ENCODE measurements around the gene STARD10. TPM values are rescaled to one million over a fixed set of nuclear protein-coding genes. Genes with fewer than 3 reads are reported as not detected.

Gene STARD10
- total and polyA plus RNA-seq, 9 of the 15 experiments (the other 6 are each of a cell fraction or from before 2014, with no cell fraction given), result 0.15 to 52.9 (median 32.3) TPM

- no peak overlapping the region for H3K27ac ChIP-seq (ENCODE audit: extremely low read depth, low read depth, low read length)
- peaks cover 12% of the 10 kb centered on the region; the same call in 2 of the 3 replicates for H3K79me2 ChIP-seq (ENCODE audit: control insufficient read depth, insufficient read depth, low read length)
- 0 out of 3 replicates have a peak, but pooled peaks cover 6% of the 10 kb centered on the region for H3K36me3 ChIP-seq (ENCODE audit: control insufficient read depth, insufficient read depth, low read length)
- no peaks in the 10 kb centered on the region for H3K9me1 ChIP-seq (ENCODE audit: control insufficient read depth, insufficient read depth, low read length)
- ChIA-PET POLR2A (interaction anchor here (0.7 to 1.5 kb wide), 2 partner anchors 11 to 41 kb away, joined by 3 to 8 read pairs; partner anchors contain the start of gene STARD10), CTCF (ENCODE audit: low intra/inter-chr PET ratio) (no interaction called here)
- no TSS peak for BruUV-seq (replicated peaks)
- H3K4me2 ChIP-seq (ENCODE audit: insufficient read depth, low read length), result no peak overlapping the region
- DNase-seq (ENCODE audit: extremely low read depth in 1 of 4, low spot score in 3 of 4) (no peak), FAIRE-seq (peak; percentile 26), ATAC-seq (no peak)
- no peaks in the 10 kb centered on the region for H4K20me1 ChIP-seq (replicated peaks; ENCODE audit: control insufficient read depth, insufficient read depth, low read length)
- WGBS (ENCODE audit: insufficient coverage, low coverage, missing lambda C conversion rate), result 26% methylated on average over 2 of the region's 2 CpGs
- in situ Hi-C loops (cut with MboI) (no loop called here), intact Hi-C loops (cut with micrococcal nuclease) (no loop called here)
- H3K27me3 ChIP-seq (ENCODE audit: control insufficient read depth in 2 of 2, insufficient read depth in 2 of 2, low read length in 2 of 2), result no peaks in the 10 kb centered on the region
- H3K4me1 ChIP-seq (replicated peaks in 1 of 2; ENCODE audit: control insufficient read depth in 2 of 2, insufficient read depth in 2 of 2, low read length in 2 of 2), result peaks cover 65 to 68% of the 10 kb centered on the region in 2 experiments
- no peak overlapping the region for H2AFZ ChIP-seq (ENCODE audit: low read depth, low read length)
- no peaks in the 10 kb centered on the region for H3K9me3 ChIP-seq (replicated peaks; ENCODE audit: control insufficient read depth, insufficient read depth, low read depth, low read length)
- no peak overlapping the region; a peak in 1 of 4 replicates for H3K9ac ChIP-seq (ENCODE audit: insufficient read depth in 1 of 2, low read depth in 2 of 2, low read length in 2 of 2)
- H3K4me3 ChIP-seq, result no peak overlapping the region
- no peak for TF ChIP-seq ZNF239 (CRISPR knock-in tag; IDR thresholded peaks at IDR 0.05)
- peak; percentile 20; the same call in 1 of the 2 replicates for TF ChIP-seq TAL1 (IDR thresholded peaks at IDR 0.05)
- TF ChIP-seq ARID1B (IDR thresholded peaks at IDR 0.05), result 0 out of 2 replicates have a peak, but pooled peaks have one; percentile 35
- no peak for TF ChIP-seq NELFE (IDR thresholded peaks at IDR 0.05; ENCODE audit: insufficient read depth, insufficient read length)
- TF ChIP-seq MAFF (IDR thresholded peaks at IDR 0.05; ENCODE audit: low read length), result no peak
- no peak for TF ChIP-seq MIER1 (IDR thresholded peaks at IDR 0.05; ENCODE audit: low read depth)
- TF ChIP-seq ZFP30 (CRISPR knock-in tag; IDR thresholded peaks at IDR 0.05; ENCODE audit: borderline replicate concordance), result no peak
- TF ChIP-seq CREB5 (CRISPR knock-in tag; IDR thresholded peaks at IDR 0.05), result no peak
- TF ChIP-seq GATA2 (CRISPR knock-in tag; IDR thresholded peaks at IDR 0.05), result no peak
- TF ChIP-seq SMARCA5 (IDR thresholded peaks at IDR 0.05), result no peak
- peak in 1 of 2 experiments; percentile 13; a peak in 1 of 4 replicates for TF ChIP-seq HDAC1 (IDR thresholded peaks at IDR 0.05)
- no peak for TF ChIP-seq ZNF12 (CRISPR knock-in tag; IDR thresholded peaks at IDR 0.05)
- no peak for TF ChIP-seq ZC3H4 (CRISPR knock-in tag; IDR thresholded peaks at IDR 0.05; ENCODE audit: borderline replicate concordance)
- TF ChIP-seq POLR3G (IDR thresholded peaks at IDR 0.05; ENCODE audit: extremely low read depth, insufficient read length, insufficient replicate concordance), result no peak
- no peak for TF ChIP-seq HDAC6 (IDR thresholded peaks at IDR 0.05; ENCODE audit: low read depth, low read length)
- no peak for TF ChIP-seq HDAC2 (IDR thresholded peaks at IDR 0.05)
- peak in 1 of 2 experiments; percentile 37; a peak in 3 of 4 replicates for TF ChIP-seq KDM1A (IDR thresholded peaks at IDR 0.05)
- TF ChIP-seq SETDB1 (IDR thresholded peaks at IDR 0.05; ENCODE audit: low read length), result no peak
- no peak for TF ChIP-seq ZNF76 (CRISPR knock-in tag; IDR thresholded peaks at IDR 0.05; ENCODE audit: borderline replicate concordance)
- TF ChIP-seq ZNF282 (CRISPR knock-in tag; IDR thresholded peaks at IDR 0.05), result no peak
- no peak for TF ChIP-seq HDAC8 (tag; IDR thresholded peaks at IDR 0.05)
- no peak for TF ChIP-seq PCBP1 (IDR thresholded peaks at IDR 0.05; ENCODE audit: low read depth, low read length, poor library complexity, severe bottlenecking)
Observed at GRCh38 chr11:72783144-72783905, 10.5 kb downstream of the STARD10 start.

Measured in K562 (cell line).